GM23248 (cell line): ENCODE measurements around the gene TBL1X. TPM values are rescaled to one million over a fixed set of nuclear protein-coding genes. Genes with fewer than 3 reads are reported as not detected.

Source experiments
- DNase-seq: peaks from one replicate; pipeline ENCODE4 v3.0.0-alpha.2; 2015
- H2AFZ ChIP-seq: fragments of 200-600 bp; sonication (generic); 2 replicates; pipeline ENCODE4 v1.6.1; 2016; ENCODE audit warnings: antibody characterized with exemption
- H3F3A ChIP-seq: fragments of 200-600 bp; sonication (generic); 2 replicates; pipeline ENCODE4 v1.6.1; 2016; ENCODE audit warnings: mild to moderate bottlenecking, antibody characterized with exemption, mixed run types; ENCODE audit not compliant: insufficient read depth
- H3K27ac ChIP-seq: fragments of 200-600 bp; sonication (generic); 2 replicates; pipeline ENCODE4 v1.5.1; 2016; ENCODE audit warnings: mild to moderate bottlenecking
- H3K27me3 ChIP-seq: fragments of 200-600 bp; sonication (generic); replicated peaks from 2 replicates; pipeline ENCODE4 v1.6.1; 2016; ENCODE audit warnings: mild to moderate bottlenecking; ENCODE audit not compliant: insufficient read depth
- H3K36me3 ChIP-seq: fragments of 200-600 bp; sonication (generic); 2 replicates; pipeline ENCODE4 v1.6.1; 2016; ENCODE audit warnings: low read depth, mild to moderate bottlenecking
- H3K4me1 ChIP-seq: fragments of 200-600 bp; sonication (generic); 2 replicates; pipeline ENCODE4 v1.6.1; 2016; ENCODE audit warnings: mild to moderate bottlenecking; ENCODE audit not compliant: insufficient read depth
- H3K4me2 ChIP-seq: fragments of 200-600 bp; sonication (generic); one replicate; pipeline ENCODE4 v1.6.1; 2016; ENCODE audit warnings: mild to moderate bottlenecking; ENCODE audit not compliant: unreplicated experiment
- H3K4me3 ChIP-seq: fragments of 200-600 bp; sonication (generic); 2 replicates; pipeline ENCODE4 v1.5.1; 2016; ENCODE audit warnings: mild to moderate bottlenecking
- H3K79me2 ChIP-seq: fragments of 200-600 bp; sonication (generic); 2 replicates; pipeline ENCODE4 v1.6.1; 2016; ENCODE audit warnings: mild to moderate bottlenecking; ENCODE audit not compliant: insufficient read depth
- H3K9ac ChIP-seq: fragments of 200-600 bp; sonication (generic); 2 replicates; pipeline ENCODE4 v1.6.1; 2016; ENCODE audit warnings: mild to moderate bottlenecking
- H3K9me2 ChIP-seq: fragments of 200-600 bp; sonication (generic); 2 replicates; pipeline ENCODE4 v1.6.1; 2016; ENCODE audit warnings: mixed run types, mild to moderate bottlenecking, moderate library complexity; ENCODE audit not compliant: insufficient read depth
- H3K9me3 ChIP-seq: fragments of 200-600 bp; sonication (generic); one replicate; pipeline ENCODE4 v1.6.1; 2017; ENCODE audit warnings: low read depth
- H4K20me1 ChIP-seq: fragments of 200-600 bp; sonication (generic); 2 replicates; pipeline ENCODE4 v1.6.0; 2016; ENCODE audit not compliant: insufficient read depth
- EZH2 ChIP-seq: fragments of 200-600 bp; sonication (generic); IDR thresholded peaks from 2 replicates; pipeline ENCODE4 v1.6.1; 2018; ENCODE audit warnings: antibody characterized with exemption, mild to moderate bottlenecking; ENCODE audit not compliant: insufficient read depth, poor library complexity, severe bottlenecking
- EZH2phosphoT487 ChIP-seq: fragments of 200-600 bp; sonication (generic); IDR thresholded peaks from 2 replicates; pipeline ENCODE4 v1.6.1; 2018; ENCODE audit warnings: antibody characterized with exemption, moderate library complexity, mild to moderate bottlenecking, low read depth; ENCODE audit not compliant: insufficient read depth
- WGBS, 2 experiments: methylation state at CpG; one replicate each; pipeline ENCODE4 v1.1.6; 2015 to 2017; ENCODE audit warnings: low lambda C conversion rate in 2 of 2, low coverage in 1 of 2; ENCODE audit errors: missing lambda C conversion rate in 2 of 2; 5-methylcytosine and 5-hydroxymethylcytosine counted together
- in situ Hi-C: fragments of 300-500 bp; cut with MboI; formaldehyde crosslinking; loops from 2 replicates; pipeline ENCODE4 v1.15.0; 2020
- polyA plus RNA-seq: library from polyadenylated mRNA; unstranded; fragments of >200 nt; fragmentation: Nextera tagmentation; extraction: Ambion mirVana; gene quantifications from 2 replicates; pipeline ENCODE4 v1.2.1, GENCODE V29; 2016
- total RNA-seq: library from RNA; depleted of rRNA; stranded (reverse); fragments of >200 nt; shearing (Covaris generic); gene quantifications from 2 replicates; pipeline ENCODE4 v1.2.3, GENCODE V29; 2014

Gene TBL1X
- total and polyA plus RNA-seq, 2 experiments from 2014 or later = 8.2 to 26.8 TPM

- Histone ChIP-seq H3K4me1 (no peaks in the 10 kb centered on the region), H3K4me3 (no peak overlapping the region), H3K9me3 (no peaks in the 10 kb centered on the region), H3K79me2 (peaks cover 8% of the 10 kb centered on the region), H3K9me2 (no peaks in the 10 kb centered on the region), H3K36me3 (no peaks in the 10 kb centered on the region), H3K9ac (no peak overlapping the region), H3K27ac (no peak overlapping the region), H2AFZ (no peak overlapping the region), H3K4me2 (no peak overlapping the region), H3F3A (no peaks in the 10 kb centered on the region), H4K20me1 (no peaks in the 10 kb centered on the region), H3K27me3 (no peaks in the 10 kb centered on the region)
- in situ Hi-C loops = no loop called here
- WGBS, 2 experiments = 94 to 100% methylated on average over 3 of the region's 3 CpGs
- DNase-seq = no peak
- TF ChIP-seq EZH2 (no peak), EZH2phosphoT487 (no peak)
Measured at GRCh38 chrX:9582956-9583355, 118.1 kb downstream of the TBL1X start.

GRCh38 chrX:9586992-9587392 is 122.1 kb downstream of the TBL1X start:
- Histone ChIP-seq H3K9me2 (no peaks in the 10 kb centered on the region), H3K9me3 (no peaks in the 10 kb centered on the region), H3K4me3 (no peak overlapping the region), H3K4me2 (no peak overlapping the region), H3K4me1 (no peaks in the 10 kb centered on the region), H3K27me3 (no peaks in the 10 kb centered on the region), H3K9ac (no peak overlapping the region), H4K20me1 (no peaks in the 10 kb centered on the region), H3F3A (no peaks in the 10 kb centered on the region), H3K27ac (no peak overlapping the region), H3K36me3 (no peaks in the 10 kb centered on the region), H3K79me2 (peaks cover 17% of the 10 kb centered on the region), H2AFZ (no peak overlapping the region)
- DNase-seq = no peak
- in situ Hi-C loops = no loop called here
- 96 to 100% methylated on average over 3 to 8 of the region's 14 CpGs for WGBS, 2 experiments
- TF ChIP-seq EZH2 (no peak), EZH2phosphoT487 (no peak)

- Histone ChIP-seq H3K9me2 (no peaks in the 10 kb centered on the region), H2AFZ (no peak overlapping the region), H3K4me3 (no peak overlapping the region), H3K79me2 (peaks cover 11% of the 10 kb centered on the region; the same call in 1 of the 2 replicates), H4K20me1 (no peaks in the 10 kb centered on the region), H3K27me3 (no peaks in the 10 kb centered on the region), H3K4me1 (no peaks in the 10 kb centered on the region), H3K9me3 (no peaks in the 10 kb centered on the region), H3K9ac (no peak overlapping the region), H3F3A (no peaks in the 10 kb centered on the region), H3K4me2 (no peak overlapping the region), H3K36me3 (no peaks in the 10 kb centered on the region), H3K27ac (no peak overlapping the region)
- TF ChIP-seq EZH2 (no peak), EZH2phosphoT487 (no peak)
- in situ Hi-C loops = no loop called here
- DNase-seq = no peak
- 93 to 96% methylated on average over 5 to 9 of the region's 9 CpGs for WGBS, 2 experiments
Measured at GRCh38 chrX:9587642-9588041, 122.8 kb downstream of the TBL1X start.

- Histone ChIP-seq H3F3A (no peaks in the 10 kb centered on the region), H3K9me3 (no peaks in the 10 kb centered on the region), H3K9ac (no peak overlapping the region), H3K27ac (no peak overlapping the region), H3K4me3 (no peak overlapping the region), H3K9me2 (no peaks in the 10 kb centered on the region), H3K27me3 (no peaks in the 10 kb centered on the region), H3K36me3 (no peaks in the 10 kb centered on the region), H3K4me1 (0 out of 2 replicates have a peak, but pooled peaks cover 6% of the 10 kb centered on the region), H3K4me2 (no peak overlapping the region), H4K20me1 (no peaks in the 10 kb centered on the region), H3K79me2 (peaks cover 19% of the 10 kb centered on the region; the same call in 1 of the 2 replicates), H2AFZ (no peak overlapping the region)
- in situ Hi-C loops = no loop called here
- WGBS, 2 experiments = 94 to 100% methylated on average over 1 to 2 of the region's 2 CpGs
- no peak for DNase-seq
- TF ChIP-seq EZH2 (no peak), EZH2phosphoT487 (no peak)
Measured at GRCh38 chrX:9591496-9591895, 126.6 kb downstream of the TBL1X start.

GRCh38 chrX:9593756-9594155 is 128.9 kb downstream of the TBL1X start:
- Histone ChIP-seq H3K27ac (no peak overlapping the region), H2AFZ (no peak overlapping the region), H4K20me1 (no peaks in the 10 kb centered on the region), H3K9ac (no peak overlapping the region), H3K4me1 (peaks cover 20% of the 10 kb centered on the region), H3F3A (0 out of 2 replicates have a peak, but pooled peaks cover 5% of the 10 kb centered on the region), H3K27me3 (no peaks in the 10 kb centered on the region), H3K79me2 (peaks cover 19% of the 10 kb centered on the region; the same call in 1 of the 2 replicates), H3K9me2 (no peaks in the 10 kb centered on the region), H3K36me3 (no peaks in the 10 kb centered on the region), H3K4me2 (no peak overlapping the region), H3K9me3 (no peaks in the 10 kb centered on the region), H3K4me3 (no peak overlapping the region)
- no peak for DNase-seq
- in situ Hi-C loops = no loop called here
- 98% methylated on average over 9 of the region's 9 CpGs for WGBS, 2 experiments
- no peak for TF ChIP-seq EZH2
- no peak for TF ChIP-seq EZH2phosphoT487
